OCI-LY3 (cell line): ENCODE measurements around the gene SDHC.

Source experiments
- H2AFZ ChIP-seq: fragments of 200-600, 300-600 bp; shearing (Covaris generic); 2 replicates; pipeline ENCODE4 v1.6.0; 2014; ENCODE audit warnings: antibody characterized with exemption, low read depth, low read length
- H3K27ac ChIP-seq: fragments of 200-600, 300-600 bp; sonication (generic); 2 replicates; pipeline ENCODE4 v1.5.1; 2014; ENCODE audit warnings: mild to moderate bottlenecking, low read length, moderate library complexity, mixed read lengths
- H3K27me3 ChIP-seq: fragments of 200-600, 300-600 bp; sonication (generic); 2 replicates; pipeline ENCODE4 v1.6.1; 2014; ENCODE audit warnings: low read depth, low read length, mixed read lengths
- H3K36me3 ChIP-seq: fragments of 200-600, 300-600 bp; sonication (generic); replicated peaks from 2 replicates; pipeline ENCODE3; 2014; ENCODE audit warnings: low read depth, low read length, mixed read lengths
- H3K4me1 ChIP-seq: fragments of 300-600, 200-600 bp; sonication (generic); 2 replicates; pipeline ENCODE4 v1.6.1; 2014; ENCODE audit warnings: low read length, mixed read lengths
- H3K4me2 ChIP-seq: fragments of 200-600, 300-600 bp; sonication (generic); 2 replicates; pipeline ENCODE4 v1.6.1; 2014; ENCODE audit warnings: low read length, mixed read lengths
- H3K4me3 ChIP-seq: fragments of 300-600, 200-600 bp; sonication (generic); 2 replicates; pipeline ENCODE4 v1.5.1; 2014; ENCODE audit warnings: antibody characterized with exemption, mild to moderate bottlenecking, low read length, moderate library complexity
- H3K79me2 ChIP-seq: fragments of 300-600, 200-600 bp; shearing (Covaris generic); 2 replicates; pipeline ENCODE4 v1.6.1; 2014; ENCODE audit warnings: mild to moderate bottlenecking, low read length, mixed read lengths
- H3K9ac ChIP-seq: fragments of 300-600, 200-600 bp; shearing (Covaris generic); 2 replicates; pipeline ENCODE4 v1.6.0; 2014; ENCODE audit warnings: mild to moderate bottlenecking, low read length, moderate library complexity
- H3K9me3 ChIP-seq: fragments of 200-600, 300-600 bp; shearing (Covaris generic); 2 replicates; pipeline ENCODE4 v1.6.1; 2014; ENCODE audit warnings: low read length, mixed read lengths; ENCODE audit not compliant: insufficient read depth
- H4K20me1 ChIP-seq: fragments of 200-600, 300-600 bp; sonication (generic); 2 replicates; pipeline ENCODE4 v1.6.1; 2016; ENCODE audit warnings: low read length, mixed read lengths; ENCODE audit not compliant: insufficient read depth
- EZH2phosphoT487 ChIP-seq: fragments of 200-600 bp; shearing (Covaris generic); IDR thresholded peaks from 2 replicates; pipeline ENCODE4 v1.6.1; 2018; ENCODE audit warnings: antibody characterized with exemption, mixed run types, low read depth
- TF ChIP-seq, protein P1 (sequence below): fragments of 200-600, 300-600 bp; sonication (generic); IDR thresholded peaks from 2 replicates; pipeline ENCODE4 v1.5.1; 2014; ENCODE audit warnings: antibody characterized with exemption, low read length, low read depth

Gene SDHC

GRCh38 chr1:161324020-161324419, 9.8 kb downstream of the SDHC start:
- H3K4me1 ChIP-seq: no peaks in the 10 kb centered on the region
- no peak overlapping the region for H2AFZ ChIP-seq
- H3K9me3 ChIP-seq: no peaks in the 10 kb centered on the region
- no peak overlapping the region for H3K9ac ChIP-seq
- H3K27me3 ChIP-seq: no peaks in the 10 kb centered on the region
- H3K36me3 ChIP-seq: peaks cover 21% of the 10 kb centered on the region
- H3K27ac ChIP-seq: no peak overlapping the region
- no peak overlapping the region for H3K4me3 ChIP-seq
- no peak for TF ChIP-seq EZH2phosphoT487
- TF ChIP-seq, protein P1, sequence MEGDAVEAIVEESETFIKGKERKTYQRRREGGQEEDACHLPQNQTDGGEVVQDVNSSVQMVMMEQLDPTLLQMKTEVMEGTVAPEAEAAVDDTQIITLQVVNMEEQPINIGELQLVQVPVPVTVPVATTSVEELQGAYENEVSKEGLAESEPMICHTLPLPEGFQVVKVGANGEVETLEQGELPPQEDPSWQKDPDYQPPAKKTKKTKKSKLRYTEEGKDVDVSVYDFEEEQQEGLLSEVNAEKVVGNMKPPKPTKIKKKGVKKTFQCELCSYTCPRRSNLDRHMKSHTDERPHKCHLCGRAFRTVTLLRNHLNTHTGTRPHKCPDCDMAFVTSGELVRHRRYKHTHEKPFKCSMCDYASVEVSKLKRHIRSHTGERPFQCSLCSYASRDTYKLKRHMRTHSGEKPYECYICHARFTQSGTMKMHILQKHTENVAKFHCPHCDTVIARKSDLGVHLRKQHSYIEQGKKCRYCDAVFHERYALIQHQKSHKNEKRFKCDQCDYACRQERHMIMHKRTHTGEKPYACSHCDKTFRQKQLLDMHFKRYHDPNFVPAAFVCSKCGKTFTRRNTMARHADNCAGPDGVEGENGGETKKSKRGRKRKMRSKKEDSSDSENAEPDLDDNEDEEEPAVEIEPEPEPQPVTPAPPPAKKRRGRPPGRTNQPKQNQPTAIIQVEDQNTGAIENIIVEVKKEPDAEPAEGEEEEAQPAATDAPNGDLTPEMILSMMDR: no peak
- H4K20me1 ChIP-seq: no peaks in the 10 kb centered on the region
- H3K4me2 ChIP-seq: no peak overlapping the region
- peaks cover 15% of the 10 kb centered on the region for H3K79me2 ChIP-seq

DNA sequence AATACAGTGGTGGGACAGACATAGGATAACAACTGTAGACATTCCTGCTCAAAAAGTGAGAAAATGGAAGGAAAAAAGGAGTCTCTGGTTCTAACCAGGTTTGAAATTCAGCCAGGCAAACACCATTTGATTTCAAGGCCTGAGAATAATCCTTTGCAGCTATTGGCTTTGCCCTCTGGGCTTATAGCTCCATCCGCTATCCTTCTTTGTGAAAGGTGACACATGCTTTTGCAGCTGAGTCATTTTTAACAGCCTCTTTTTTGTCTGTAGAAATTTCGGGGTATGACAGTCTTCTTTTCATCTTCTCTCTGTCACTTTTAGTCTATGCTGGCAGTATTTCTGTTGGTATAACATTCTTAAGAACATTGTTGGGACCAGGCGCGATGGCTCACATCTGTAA, 16.2 kb downstream of the SDHC start:
- TF ChIP-seq, protein P1: no peak
- TF ChIP-seq EZH2phosphoT487: no peak
- H3K79me2 ChIP-seq: no peaks in the 10 kb centered on the region
- no peaks in the 10 kb centered on the region for H3K9me3 ChIP-seq
- H3K36me3 ChIP-seq: peaks cover 40% of the 10 kb centered on the region
- no peak overlapping the region for H3K4me3 ChIP-seq
- H3K4me2 ChIP-seq: no peak overlapping the region
- H2AFZ ChIP-seq: no peak overlapping the region
- no peak overlapping the region for H3K27ac ChIP-seq
- no peaks in the 10 kb centered on the region for H3K4me1 ChIP-seq
- no peak overlapping the region for H3K9ac ChIP-seq
- H3K27me3 ChIP-seq: no peaks in the 10 kb centered on the region
- no peaks in the 10 kb centered on the region for H4K20me1 ChIP-seq

DNA sequence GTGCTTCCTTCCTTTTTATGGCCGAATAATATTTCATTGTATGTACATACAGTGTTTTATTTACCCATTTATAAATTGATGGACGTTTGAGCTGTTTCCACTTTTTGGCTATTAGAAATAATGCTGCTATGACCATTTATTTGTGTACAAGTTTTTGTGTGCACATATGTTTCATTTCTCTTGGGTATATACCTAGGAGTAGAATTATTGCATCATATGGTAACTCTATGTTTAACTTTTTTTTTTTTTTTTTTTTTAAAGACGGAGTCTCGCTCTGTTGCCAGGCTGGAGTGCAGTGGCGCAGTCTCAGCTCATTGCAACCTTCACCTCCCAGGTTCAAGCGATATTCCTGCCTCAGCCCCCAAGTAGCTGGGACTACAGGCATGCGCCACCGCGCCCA, 19.0 kb downstream of the SDHC start:
- Histone ChIP-seq H3K9ac (no peak overlapping the region), H3K4me3 (no peak overlapping the region), H2AFZ (no peak overlapping the region), H3K27me3 (no peaks in the 10 kb centered on the region), H3K79me2 (no peaks in the 10 kb centered on the region), H3K4me1 (no peaks in the 10 kb centered on the region), H3K27ac (no peak overlapping the region), H3K36me3 (peaks cover 34% of the 10 kb centered on the region), H3K4me2 (no peak overlapping the region), H3K9me3 (no peaks in the 10 kb centered on the region), H4K20me1 (no peaks in the 10 kb centered on the region)
- TF ChIP-seq, protein P1: no peak
- no peak for TF ChIP-seq EZH2phosphoT487

DNA sequence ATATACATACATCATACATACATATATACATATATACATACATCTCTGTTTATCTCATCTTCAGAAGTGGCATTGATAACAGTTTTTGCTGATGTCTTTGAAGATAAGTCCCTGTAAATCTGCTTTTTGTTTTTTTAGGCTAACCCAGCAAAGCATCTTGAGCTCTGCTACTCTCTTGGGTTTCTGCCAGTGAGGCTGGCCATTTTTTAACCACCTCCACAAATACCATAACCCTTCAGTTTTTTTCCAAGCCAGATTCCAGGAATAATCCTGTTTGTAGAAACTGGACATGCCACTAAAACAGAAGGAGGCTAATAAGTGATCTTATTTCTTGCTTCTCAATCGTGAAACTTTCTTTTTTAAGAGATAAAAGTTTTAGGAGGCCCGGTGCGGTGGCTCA, 21.6 kb downstream of the SDHC start:
- Histone ChIP-seq H3K9ac (no peak overlapping the region), H3K27ac (no peak overlapping the region), H3K36me3 (peaks cover 24% of the 10 kb centered on the region), H2AFZ (no peak overlapping the region), H3K79me2 (no peaks in the 10 kb centered on the region), H3K4me1 (no peaks in the 10 kb centered on the region), H4K20me1 (no peaks in the 10 kb centered on the region), H3K4me2 (no peak overlapping the region), H3K4me3 (no peak overlapping the region), H3K9me3 (no peaks in the 10 kb centered on the region), H3K27me3 (no peaks in the 10 kb centered on the region)
- TF ChIP-seq, protein P1: no peak
- TF ChIP-seq EZH2phosphoT487: no peak
